HuH-7 (cell line): ENCODE measurements around the gene SLC50A1.
"Not testable (repeated sequence)": the region's sequence is repeated elsewhere in the genome, so short reads cannot be mapped to it uniquely, and the experiment has no call there.

Source experiments
- DNase-seq: peaks from one replicate; pipeline ENCODE4 v3.0.0; 2011; ENCODE audit warnings: low spot score

SLC50A1 gene

GRCh38 chr1:155116113-155116764, 19.4 kb upstream of the SLC50A1 start:
- no peak for DNase-seq

DNA sequence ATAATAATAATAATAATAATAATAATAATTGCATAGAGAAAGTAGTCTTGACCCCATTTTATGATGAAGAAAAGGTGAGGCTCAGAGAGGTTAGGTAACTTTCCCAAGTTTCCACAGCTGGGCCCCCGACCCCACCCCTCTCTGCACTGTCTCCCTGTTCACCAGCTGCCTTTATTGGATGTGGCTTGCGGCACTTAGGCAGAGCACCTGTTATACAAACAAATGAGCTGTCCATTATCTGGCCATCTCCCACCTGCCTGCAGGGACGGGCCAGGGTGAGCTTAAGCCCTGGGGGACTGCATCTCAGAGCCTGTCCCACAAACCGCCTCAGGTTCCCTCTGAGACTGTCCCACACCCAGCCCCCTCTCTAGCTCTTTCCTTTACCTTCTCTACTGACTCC, 18.0 kb upstream of the SLC50A1 start:
- DNase-seq: no peak

- DNase-seq: not testable (repeated sequence)
Observed at GRCh38 chr1:155118090-155118489, 17.6 kb upstream of the SLC50A1 start.

GRCh38 chr1:155120253-155120652, 15.4 kb upstream of the SLC50A1 start:
- DNase-seq: no peak

- DNase-seq: no peak
Observed at GRCh38 chr1:155121249-155121648, 14.4 kb upstream of the SLC50A1 start.

GRCh38 chr1:155122308-155122707, 13.3 kb upstream of the SLC50A1 start:
- DNase-seq: no peak

GRCh38 chr1:155123801-155124200, 11.9 kb upstream of the SLC50A1 start:
- DNase-seq: no peak

GRCh38 chr1:155124503-155125463, 10.9 kb upstream of the SLC50A1 start:
- DNase-seq: no peak

DNA sequence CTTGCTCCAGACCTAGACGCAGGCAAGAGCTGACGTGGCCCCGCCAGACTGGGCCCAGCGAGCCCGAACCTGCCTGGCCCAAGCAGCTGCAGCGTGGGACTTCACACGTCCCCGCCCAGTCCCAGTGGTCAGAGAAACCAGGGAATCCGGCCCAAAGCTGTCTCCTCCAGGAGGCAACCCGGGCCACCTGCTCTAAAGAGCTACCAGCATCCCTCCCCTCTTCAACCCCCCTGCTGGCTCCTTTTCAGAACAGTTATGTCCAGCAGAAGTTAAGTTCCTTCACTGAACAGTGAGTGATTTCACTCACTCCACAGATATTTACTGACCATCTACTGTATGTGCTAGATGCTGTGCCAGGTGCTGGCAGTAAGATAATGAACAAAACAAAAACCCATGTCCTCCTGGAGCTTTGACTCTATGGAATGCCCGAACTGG, 10.1 kb upstream of the SLC50A1 start:
- peak; percentile 45 for DNase-seq

- DNase-seq: peak; percentile 74
Observed at GRCh38 chr1:155125946-155126555, 9.6 kb upstream of the SLC50A1 start.

- peak; percentile 58 for DNase-seq
Observed at GRCh38 chr1:155126556-155127104, 9.0 kb upstream of the SLC50A1 start.

- DNase-seq: peak; percentile 91
Observed at GRCh38 chr1:155127105-155127966, 8.3 kb upstream of the SLC50A1 start, which contains the start of gene EFNA1. EFNA1 (plus strand) TSS chr1:155127876; CDS start chr1:155127978, 102 bp downstream.

DNA sequence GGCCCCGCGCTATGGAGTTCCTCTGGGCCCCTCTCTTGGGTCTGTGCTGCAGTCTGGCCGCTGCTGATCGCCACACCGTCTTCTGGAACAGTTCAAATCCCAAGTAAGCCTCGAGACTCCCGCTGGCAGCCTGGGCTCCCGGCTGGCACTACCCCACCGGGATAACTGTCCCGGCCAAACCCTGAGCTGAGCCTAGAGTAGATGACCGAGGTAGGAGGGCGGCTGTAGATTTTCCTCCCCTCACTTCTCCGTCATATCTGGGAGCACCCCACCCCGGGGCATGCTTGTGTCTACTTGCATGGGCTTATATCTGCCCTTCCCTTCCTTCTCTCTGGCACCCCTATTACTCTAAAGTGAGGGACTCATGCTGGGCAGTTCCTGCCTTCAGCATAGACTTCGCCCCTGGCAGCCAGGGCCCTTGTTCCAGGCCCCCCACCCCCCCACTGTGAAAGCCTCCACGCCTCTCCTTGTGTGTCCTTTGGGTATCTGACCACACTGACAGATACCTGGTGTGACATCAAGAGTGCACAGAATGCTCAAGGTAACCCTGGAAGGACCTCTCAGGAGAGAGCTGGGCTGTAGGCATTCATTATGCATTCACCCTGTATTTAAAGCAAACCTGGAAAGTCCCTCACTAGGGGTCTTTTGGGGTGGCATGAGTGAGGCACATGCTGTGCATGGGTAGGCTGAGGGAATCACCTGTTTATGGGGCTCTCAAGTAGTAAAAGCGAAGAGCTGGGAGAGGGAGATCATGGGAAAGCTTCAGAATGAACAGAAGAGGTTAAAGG, 7.5 kb upstream of the SLC50A1 start:
- no peak for DNase-seq

DNA sequence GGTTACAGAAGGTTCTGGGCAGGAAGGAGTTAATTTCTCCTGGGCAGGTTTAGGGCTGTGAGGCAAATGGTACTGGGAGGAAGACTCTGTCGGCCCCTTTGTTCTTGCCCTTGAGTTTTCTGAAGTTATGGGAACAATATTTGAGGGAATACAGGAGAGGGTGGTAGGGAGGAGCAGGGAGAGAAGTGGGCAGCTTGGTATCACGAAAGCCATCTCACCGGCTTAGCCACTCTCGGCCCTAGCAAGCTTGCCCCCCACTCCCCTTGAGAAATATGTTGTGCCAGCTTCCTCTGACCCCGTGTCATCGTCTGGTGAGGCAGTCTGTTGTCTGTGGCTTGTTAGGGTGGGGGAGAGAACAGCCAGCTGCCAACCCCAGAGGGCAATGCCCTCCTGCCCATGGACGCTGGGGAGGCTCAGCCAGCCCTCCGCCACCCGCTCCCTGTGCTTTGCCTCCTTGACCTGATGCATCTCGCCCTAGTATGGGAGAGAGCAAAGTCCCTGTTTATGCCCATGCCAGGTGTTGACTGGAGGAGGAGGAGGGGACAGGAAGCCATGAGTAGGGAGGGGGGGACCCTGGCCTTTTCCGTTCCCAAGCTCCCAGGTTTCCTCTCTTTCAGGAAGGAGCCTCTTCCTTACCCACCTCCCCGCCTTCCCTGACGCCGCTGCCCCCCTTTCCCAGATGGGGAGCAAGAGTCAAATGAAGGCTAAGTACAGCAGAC, 6.7 kb upstream of the SLC50A1 start:
- peak; percentile 49 for DNase-seq

- DNase-seq: no peak
Observed at GRCh38 chr1:155130272-155131006, 5.2 kb upstream of the SLC50A1 start.

DNA sequence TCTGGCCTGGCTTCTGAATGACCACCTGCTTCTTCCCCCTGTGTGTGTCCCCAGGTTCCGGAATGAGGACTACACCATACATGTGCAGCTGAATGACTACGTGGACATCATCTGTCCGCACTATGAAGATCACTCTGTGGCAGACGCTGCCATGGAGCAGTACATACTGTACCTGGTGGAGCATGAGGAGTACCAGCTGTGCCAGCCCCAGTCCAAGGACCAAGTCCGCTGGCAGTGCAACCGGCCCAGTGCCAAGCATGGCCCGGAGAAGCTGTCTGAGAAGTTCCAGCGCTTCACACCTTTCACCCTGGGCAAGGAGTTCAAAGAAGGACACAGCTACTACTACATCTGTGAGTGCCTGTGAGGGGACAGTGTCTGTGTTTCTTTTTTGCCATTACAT, 4.4 kb upstream of the SLC50A1 start:
- DNase-seq: no peak

- no peak for DNase-seq
Observed at GRCh38 chr1:155131856-155132255, 3.8 kb upstream of the SLC50A1 start.

- no peak for DNase-seq
Observed at GRCh38 chr1:155133799-155134281, 1.8 kb upstream of the SLC50A1 start.

- no peak for DNase-seq
Observed at GRCh38 chr1:155134322-155134721, 1.3 kb upstream of the SLC50A1 start.
